Activated CD4-positive, alpha-beta T cell treated with anti-CD3 and anti-CD28 coated beads for 24 hours (primary cell): ENCODE data around the gene SRSF1.
"Not testable (repeated sequence)": the region's sequence is repeated elsewhere in the genome, so short reads cannot be mapped to it uniquely, and the experiment has no call there.

Experiments
- DNase-seq, 2 donors: peaks; one replicate each; pipeline ENCODE4 v3.0.0-alpha.2; 2020; ENCODE audit warnings: low read depth in 2 of 2

Gene SRSF1

GRCh38 chr17:57965521-57966160 is 41.4 kb downstream of the SRSF1 start:
- no peak for DNase-seq

GRCh38 chr17:57963149-57963511 is 43.9 kb downstream of the SRSF1 start:
- DNase-seq = no peak

- DNase-seq = no peak
These were observed 44.5 kb downstream of the SRSF1 start for GRCh38 chr17:57962279-57963148.

GRCh38 chr17:57959929-57960328 is 47.1 kb downstream of the SRSF1 start:
- no peak for DNase-seq

- not testable (repeated sequence) for DNase-seq
These were observed 48.7 kb downstream of the SRSF1 start for GRCh38 chr17:57958391-57958790.

GRCh38 chr17:57957886-57958285 is 49.2 kb downstream of the SRSF1 start:
- no peak for DNase-seq

GRCh38 chr17:57957120-57957850 is 49.8 kb downstream of the SRSF1 start:
- DNase-seq = no peak

GRCh38 chr17:57956291-57957119 is 50.5 kb downstream of the SRSF1 start:
- DNase-seq = peak; percentile 10 to 12

- DNase-seq = peak; percentile 46 to 60
These were observed 51.7 kb downstream of the SRSF1 start, which contains the start of gene CUEDC1 for GRCh38 chr17:57955183-57955931. Gene CUEDC1 (minus strand): TSS chr17:57955412. CDS start chr17:57885564, 69,848 bp downstream.

- DNase-seq = no peak
These were observed 52.5 kb downstream of the SRSF1 start for GRCh38 chr17:57954397-57955182.

GRCh38 chr17:57953705-57954396 is 53.2 kb downstream of the SRSF1 start:
- DNase-seq = no peak
